SK-N-SH (cell line): ENCODE measurements around the gene NDRG2. TPM values are rescaled to one million over a fixed set of nuclear protein-coding genes. Genes with fewer than 3 reads are reported as not detected.

Source experiments
- CTCF ChIA-PET: fragments of 300-600, 350-600 bp; formaldehyde crosslinking; extraction: SDS; loops from one replicate; lab custom pipeline; 2021; lab: Yijun Ruan, JAX
- POLR2A ChIA-PET: fragments of 350-600 bp; sonication (Branson Sonifier 250); formaldehyde crosslinking; extraction: SDS; loops from one replicate; lab custom pipeline; 2020; ENCODE audit warnings: antibody characterized with exemption, inconsistent platforms; lab: Yijun Ruan, JAX
- DNase-seq: peaks from one replicate; pipeline ENCODE4 v3.0.0; 2012
- H2AFZ ChIP-seq: fragments of 200-600 bp; sonication (generic); 2 replicates; pipeline ENCODE4 v1.8.1; 2016; ENCODE audit warnings: antibody characterized with exemption, mild to moderate bottlenecking, low read depth
- H3F3A ChIP-seq: fragments of 200-600 bp; sonication (generic); replicated peaks from 2 replicates; pipeline ENCODE3; 2016; ENCODE audit warnings: antibody characterized with exemption, mild to moderate bottlenecking; ENCODE audit not compliant: insufficient read depth
- H3K27ac ChIP-seq, 2 experiments: fragments of 200-500 bp in 1 of 2; fragments of 200-600 bp in 1 of 2; sonication (Bioruptor generic) in 1 of 2; sonication (generic), shearing (Covaris generic) in 1 of 2; 2 replicates each; pipeline versions ENCODE4 v1.5.1 to v1.6.1; 2014 to 2016; ENCODE audit warnings: low read depth in 2 of 2, inconsistent platforms in 1 of 2, low read length in 1 of 2, mild to moderate bottlenecking in 1 of 2, mixed read lengths in 1 of 2
- H3K27me3 ChIP-seq: fragments of 200-600 bp; sonication (generic), shearing (Covaris generic); 2 replicates; pipeline ENCODE4 v1.6.1; 2016; ENCODE audit warnings: mixed run types; ENCODE audit not compliant: insufficient read depth
- H3K36me3 ChIP-seq, 2 experiments: fragments of 200-500 bp in 1 of 2; fragments of 200-600 bp in 1 of 2; sonication (Bioruptor generic) in 1 of 2; sonication (generic) in 1 of 2; replicated peaks in 1 of 2; 2 replicates each; pipeline versions ENCODE3 to v1.5.1; 2014 to 2016; ENCODE audit warnings: low read length in 1 of 2, mild to moderate bottlenecking in 1 of 2; ENCODE audit not compliant: insufficient read depth in 2 of 2, control insufficient read depth in 1 of 2
- H3K4me1 ChIP-seq, 2 experiments: fragments of 200-500 bp in 1 of 2; fragments of 200-600 bp in 1 of 2; sonication (Bioruptor generic) in 1 of 2; sonication (generic), shearing (Covaris generic) in 1 of 2; 2 replicates each; pipeline versions ENCODE4 v1.5.1 to v1.6.1; 2014 to 2016; ENCODE audit warnings: low read depth in 1 of 2, low read length in 1 of 2, mixed run types in 1 of 2; ENCODE audit not compliant: insufficient read depth in 2 of 2, control insufficient read depth in 1 of 2
- H3K4me2 ChIP-seq: fragments of 200-600 bp; sonication (generic), shearing (Covaris generic); 2 replicates; pipeline ENCODE4 v1.6.1; 2017; ENCODE audit warnings: mixed run types
- H3K4me3 ChIP-seq, 2 experiments: fragments of 200-500 bp in 1 of 2; fragments of 200-600 bp in 1 of 2; sonication (Bioruptor generic) in 1 of 2; sonication (generic), shearing (Covaris generic) in 1 of 2; 2 replicates each; pipeline versions ENCODE4 v1.5.1 to v1.8.1; 2014 to 2016; ENCODE audit warnings: low read depth in 2 of 2, inconsistent platforms in 1 of 2, low read length in 1 of 2, mild to moderate bottlenecking in 1 of 2, mixed read lengths in 1 of 2, moderate library complexity in 1 of 2
- H3K79me2 ChIP-seq: fragments of 200-600 bp; sonication (generic); 2 replicates; pipeline ENCODE4 v1.8.1; 2017; ENCODE audit warnings: mild to moderate bottlenecking; ENCODE audit not compliant: insufficient read depth
- H3K9ac ChIP-seq: fragments of 200-600 bp; sonication (generic); 2 replicates; pipeline ENCODE4 v1.6.1; 2017; ENCODE audit warnings: mixed run types
- H3K9me2 ChIP-seq: fragments of 200-600 bp; sonication (generic); 2 replicates; pipeline ENCODE4 v1.6.1; 2017; ENCODE audit warnings: mixed run types
- H3K9me3 ChIP-seq: fragments of 200-600 bp; sonication (generic); 2 replicates; pipeline ENCODE4 v1.6.1; 2017; ENCODE audit warnings: mixed run types, mild to moderate bottlenecking, moderate library complexity
- H4K20me1 ChIP-seq: fragments of 200-600 bp; sonication (generic); 2 replicates; pipeline ENCODE4 v1.6.1; 2017; ENCODE audit warnings: mild to moderate bottlenecking, mixed run types; ENCODE audit not compliant: insufficient read depth
- CTCF ChIP-seq: fragments of 200-600 bp; sonication (generic); IDR thresholded peaks from 2 replicates; pipeline ENCODE4 v1.6.1; 2017; ENCODE audit warnings: antibody characterized with exemption, mild to moderate bottlenecking, moderate library complexity
- ELF1 ChIP-seq: IDR thresholded peaks from 2 replicates; pipeline ENCODE4 v1.4.0; 2012
- EP300 ChIP-seq, 2 experiments: IDR thresholded peaks; 2 replicates each; pipeline versions ENCODE4 v1.4.0 to v1.6.1; 2012; ENCODE audit warnings: borderline replicate concordance in 1 of 2, low read depth in 1 of 2, low read length in 1 of 2
- GABPA ChIP-seq: IDR thresholded peaks from 2 replicates; pipeline ENCODE4 v1.4.0; 2012; ENCODE audit warnings: low read depth, mild to moderate bottlenecking
- GATA2 ChIP-seq: sonication (generic); formaldehyde crosslinking; IDR thresholded peaks from 2 replicates; pipeline ENCODE4 v1.5.0; 2020; ENCODE audit warnings: mild to moderate bottlenecking, missing genetic modification reagents
- JUND ChIP-seq: IDR thresholded peaks from 2 replicates; pipeline ENCODE4 v1.4.0; 2012
- MEF2A ChIP-seq: IDR thresholded peaks from 2 replicates; pipeline ENCODE4 v1.4.0; 2012; ENCODE audit warnings: low read depth, borderline replicate concordance
- NFIC ChIP-seq: IDR thresholded peaks from 2 replicates; pipeline ENCODE4 v1.4.0; 2012; ENCODE audit warnings: borderline replicate concordance
- PBX3 ChIP-seq: IDR thresholded peaks from 2 replicates; pipeline ENCODE4; 2012
- RCOR1 ChIP-seq: fragments of 150-350 bp; IDR thresholded peaks from 2 replicates; pipeline ENCODE4 v1.6.1; 2017; ENCODE audit warnings: antibody characterized with exemption, low read length
- REST ChIP-seq: IDR thresholded peaks from 2 replicates; pipeline ENCODE4 v1.6.1; 2012; ENCODE audit warnings: mild to moderate bottlenecking, low read depth, low read length, moderate library complexity
- RFX5 ChIP-seq: IDR thresholded peaks from 2 replicates; pipeline ENCODE4 v1.6.1; 2012; ENCODE audit warnings: mild to moderate bottlenecking, improper control_type of control experiment, low read length
- TAF1 ChIP-seq: IDR thresholded peaks from 2 replicates; pipeline ENCODE4 v1.6.1; 2012; ENCODE audit warnings: low read depth, mild to moderate bottlenecking, low read length, moderate library complexity, borderline replicate concordance
- TCF12 ChIP-seq: IDR thresholded peaks from 2 replicates; pipeline ENCODE4 v1.4.0; 2012
- YY1 ChIP-seq: IDR thresholded peaks from 2 replicates; pipeline ENCODE4 v1.4.0; 2012; ENCODE audit warnings: low read depth, mild to moderate bottlenecking
- WGBS: methylation state at CpG from one replicate; pipeline ENCODE4 v1.1.6; 2017; ENCODE audit warnings: low lambda C conversion rate; 5-methylcytosine and 5-hydroxymethylcytosine counted together
- polyA plus RNA-seq, 3 experiments: library from polyadenylated mRNA; depleted of rRNA; stranded (reverse); fragments of >200 nt; gene quantifications; 2 replicates each; pipeline ENCODE4 v1.2.3, GENCODE V29; 2012

NDRG2 gene
- polyA plus RNA-seq, 1 of the 3 experiments (the other 2 are of a cell fraction), result 15.8 TPM

- Histone ChIP-seq H3F3A (no peaks in the 10 kb centered on the region), H3K9ac (no peak overlapping the region), H3K4me1 (no peaks in the 10 kb centered on the region; a peak in 1 of 4 replicates), H3K27ac (no peak overlapping the region), H3K27me3 (peaks cover 15% of the 10 kb centered on the region), H3K36me3 (no peaks in the 10 kb centered on the region), H3K9me2 (no peaks in the 10 kb centered on the region), H2AFZ (no peak overlapping the region), H3K9me3 (no peaks in the 10 kb centered on the region), H3K4me3 (no peak overlapping the region), H3K4me2 (no peak overlapping the region), H3K79me2 (no peaks in the 10 kb centered on the region), H4K20me1 (no peaks in the 10 kb centered on the region)
- ChIA-PET CTCF (interaction anchor here (0.6 to 18.2 kb wide), 47 partner anchors 9 to 634 kb away, joined by 3 to 555 read pairs (median 7); partner anchors contain the start of genes ARHGEF40, NDRG2, RNASE13 and RNASE7), POLR2A (interaction anchor here (1.0 to 2.1 kb wide), 10 partner anchors 9 to 89 kb away, joined by 3 to 15 read pairs (median 5); partner anchors contain the start of genes ARHGEF40 and NDRG2)
- no peak for DNase-seq
- 73% methylated on average over 6 of the region's 6 CpGs for WGBS
- TF ChIP-seq CTCF (no peak), EP300 (IDR thresholded peaks at IDR 0.05; ENCODE audit: borderline replicate concordance in 1 of 2, low read depth in 1 of 2, low read length in 1 of 2) (no peak), REST (no peak), RFX5 (no peak), PBX3 (no peak), GATA2 (CRISPR knock-in tag) (no peak), NFIC (no peak), RCOR1 (no peak), TCF12 (no peak), JUND (no peak), TAF1 (no peak), ELF1 (no peak), MEF2A (no peak), GABPA (no peak), YY1 (no peak)
Measured at GRCh38 chr14:21015312-21015711, 9.5 kb downstream of the NDRG2 start.
